G401 (cell line): ENCODE data around the gene USP13. TPM values are rescaled to one million over a fixed set of nuclear protein-coding genes. Genes with fewer than 3 reads are reported as not detected.

ENCODE experiments used
- DNase-seq: peaks from one replicate; pipeline ENCODE4 v3.0.0-alpha.2; 2015; ENCODE audit warnings: low spot score
- in situ Hi-C: cut with HindIII; loops from 2 replicates; pipeline ENCODE4 v1.10.0; 2016; ENCODE audit warnings: low sequenced_read_pairs, mixed read lengths
- total RNA-seq: library from RNA; depleted of rRNA; stranded (reverse); fragments of >200 nt; shearing (Covaris generic); gene quantifications from 2 replicates; pipeline ENCODE4 v1.2.3, GENCODE V29; 2014

USP13 gene
- total RNA-seq, 1 experiment from 2014 or later: 13.3 TPM

DNA sequence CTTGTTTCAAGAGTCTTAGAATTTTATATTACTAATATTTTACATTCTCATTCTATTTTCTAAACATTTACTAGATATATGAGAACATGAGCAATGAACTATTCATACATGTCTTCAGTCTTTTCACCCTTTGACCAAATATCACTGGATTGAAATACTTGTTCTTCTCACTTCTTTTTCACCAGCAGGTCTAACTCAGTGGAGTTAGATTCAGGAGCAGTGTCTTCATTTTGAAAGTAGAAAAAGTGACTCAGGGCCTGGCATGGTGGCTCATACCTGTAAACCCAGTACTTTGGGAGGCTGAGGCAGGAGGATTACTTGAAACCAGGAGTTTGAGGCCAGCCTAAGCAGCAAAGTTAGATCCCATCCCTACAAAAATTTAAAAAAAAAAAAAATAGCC lies 70.8 kb downstream of the USP13 start:
- in situ Hi-C loops: no loop called here
- no peak for DNase-seq

DNA sequence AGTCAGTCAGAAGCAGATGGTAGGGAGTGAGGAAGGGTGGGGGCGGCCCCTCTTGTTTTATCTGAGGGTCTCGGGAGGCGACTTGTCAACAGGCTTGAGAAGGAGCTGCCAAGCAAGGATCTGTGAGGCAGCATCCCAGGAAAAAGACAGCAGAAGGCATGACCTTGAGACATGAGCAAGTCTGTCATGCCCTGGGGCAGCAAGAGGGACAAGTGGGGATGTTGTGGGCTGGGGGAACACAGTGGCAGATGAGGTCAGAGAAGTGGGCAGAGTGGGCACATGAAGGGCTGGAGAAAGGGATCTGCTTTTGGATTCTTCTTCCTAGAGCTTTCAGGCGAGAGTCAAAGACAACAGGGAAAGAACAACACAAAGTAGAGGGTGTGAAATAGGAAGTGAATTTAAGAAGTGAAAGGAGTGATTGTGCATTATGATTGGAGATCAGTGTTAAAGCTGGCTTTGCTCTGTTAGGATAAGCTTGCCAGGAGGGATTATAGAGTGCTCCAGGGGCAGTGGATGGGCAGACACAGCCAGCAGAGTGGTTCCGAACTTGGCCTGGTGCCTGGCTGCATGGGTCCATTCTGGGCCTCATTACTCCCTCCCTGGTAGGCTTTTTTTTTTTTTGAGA lies 73.3 kb downstream of the USP13 start:
- no peak for DNase-seq
- in situ Hi-C loops: no loop called here

DNA sequence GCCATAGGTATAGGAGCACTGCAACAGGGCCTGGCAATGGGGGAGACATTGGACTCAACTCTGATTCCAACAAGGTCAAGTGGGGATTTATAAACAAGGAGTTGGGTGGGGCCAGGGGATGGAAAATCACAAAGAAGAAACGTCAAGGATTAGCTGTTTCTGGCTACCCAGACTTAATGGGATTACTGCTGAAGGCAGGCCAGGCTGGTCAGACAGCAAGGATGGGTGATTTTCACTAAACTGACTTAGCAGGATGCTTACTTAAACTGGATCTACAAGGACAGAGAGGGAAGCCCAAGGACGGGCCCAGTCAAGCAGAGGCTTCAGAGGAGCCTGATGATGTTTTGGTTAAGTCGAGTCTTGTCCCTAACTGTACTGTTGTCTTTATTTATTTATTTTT lies 76.2 kb downstream of the USP13 start:
- in situ Hi-C loops: no loop called here
- no peak for DNase-seq

- in situ Hi-C loops: no loop called here
Observed at GRCh38 chr3:179729981-179730380, 77.1 kb downstream of the USP13 start.

GRCh38 chr3:179730506-179730905 lies 77.7 kb downstream of the USP13 start:
- no peak for DNase-seq
- in situ Hi-C loops: no loop called here

More at GRCh38 chr3:179729981-179730380, 77.1 kb downstream of the USP13 start:
- no peak for DNase-seq

DNA sequence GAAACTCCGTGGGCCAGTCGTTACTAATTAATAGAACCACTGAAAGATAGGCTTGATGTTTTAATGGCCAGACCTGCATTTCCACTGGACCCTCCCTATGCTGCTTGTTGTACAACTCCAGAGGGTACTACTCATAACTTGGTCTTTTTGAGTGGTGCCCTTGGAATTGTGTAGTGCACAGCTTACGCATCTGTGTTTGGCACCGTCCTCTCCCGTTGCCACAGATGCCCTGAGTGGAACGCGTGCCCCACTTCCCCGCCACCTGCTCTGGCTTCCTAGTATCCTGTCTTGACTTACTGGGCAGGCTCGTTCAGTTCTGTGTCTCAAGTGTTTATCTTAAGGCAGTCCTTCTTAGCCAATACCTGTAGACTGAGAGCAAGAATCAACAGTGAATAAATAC lies 78.7 kb downstream of the USP13 start:
- in situ Hi-C loops: no loop called here
- DNase-seq: no peak

GRCh38 chr3:179732661-179733348 lies 80.0 kb downstream of the USP13 start:
- in situ Hi-C loops: no loop called here
- no peak for DNase-seq

DNA sequence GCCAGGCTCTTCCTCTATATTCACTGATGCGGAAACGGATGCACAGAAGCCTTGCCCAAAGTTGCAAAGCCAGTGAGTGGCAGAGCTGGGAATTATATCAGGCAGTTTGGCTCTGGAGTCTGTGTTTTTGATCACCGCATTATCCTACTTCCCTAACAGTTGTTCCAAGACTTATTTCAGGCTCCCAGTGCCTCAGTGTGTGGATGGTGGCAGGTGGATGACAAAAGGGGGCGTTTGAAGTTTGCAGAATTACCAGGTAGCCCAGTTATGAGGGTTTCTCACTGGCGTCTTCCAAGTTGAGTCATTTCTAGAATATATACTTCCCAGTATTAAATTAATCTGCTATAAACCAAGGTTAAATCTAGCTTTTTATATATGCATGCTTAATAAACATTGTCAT lies 81.0 kb downstream of the USP13 start:
- in situ Hi-C loops: no loop called here
- DNase-seq: no peak

DNA sequence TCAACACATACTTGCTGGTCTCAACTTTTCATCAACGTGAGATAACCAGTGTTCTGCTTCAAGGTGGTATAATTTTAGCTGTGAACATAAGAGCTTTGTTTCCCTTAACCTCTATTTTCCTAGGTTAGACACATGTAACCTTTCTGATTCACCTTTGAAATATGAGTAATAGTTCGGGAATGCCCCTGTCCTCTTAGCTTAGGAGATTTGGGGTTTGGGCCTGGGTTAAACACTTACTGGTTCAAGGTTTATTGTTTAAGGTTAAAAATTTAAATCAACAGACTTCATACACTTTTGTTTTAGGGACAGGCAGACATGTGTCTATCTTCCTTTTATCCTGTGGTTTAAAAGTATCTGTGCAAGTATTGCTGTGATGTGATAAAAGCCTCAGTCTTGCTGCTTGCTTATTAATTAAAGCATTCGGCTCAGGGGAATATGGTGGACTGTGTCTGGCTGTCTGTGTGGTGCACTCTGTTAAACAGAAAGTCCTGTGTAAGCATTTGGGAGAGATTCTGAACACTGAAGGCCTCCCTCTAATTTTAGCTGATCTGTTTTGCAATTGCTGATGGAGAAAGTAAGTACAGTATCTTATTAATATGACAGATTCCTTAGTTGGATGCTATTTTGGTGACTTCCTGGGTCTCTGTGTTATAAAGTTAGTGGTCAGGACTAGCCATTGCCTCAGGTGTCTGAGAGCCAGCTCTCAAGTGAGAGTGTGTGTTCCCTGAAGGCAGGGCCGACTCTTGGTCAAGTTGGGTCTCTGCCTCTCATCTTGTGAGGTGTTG lies 81.8 kb downstream of the USP13 start:
- in situ Hi-C loops: no loop called here

GRCh38 chr3:179735321-179735720 lies 82.5 kb downstream of the USP13 start:
- in situ Hi-C loops: no loop called here
- no peak for DNase-seq

More for the DNA sequence above, 81.8 kb downstream of the USP13 start:
- no peak for DNase-seq

DNA sequence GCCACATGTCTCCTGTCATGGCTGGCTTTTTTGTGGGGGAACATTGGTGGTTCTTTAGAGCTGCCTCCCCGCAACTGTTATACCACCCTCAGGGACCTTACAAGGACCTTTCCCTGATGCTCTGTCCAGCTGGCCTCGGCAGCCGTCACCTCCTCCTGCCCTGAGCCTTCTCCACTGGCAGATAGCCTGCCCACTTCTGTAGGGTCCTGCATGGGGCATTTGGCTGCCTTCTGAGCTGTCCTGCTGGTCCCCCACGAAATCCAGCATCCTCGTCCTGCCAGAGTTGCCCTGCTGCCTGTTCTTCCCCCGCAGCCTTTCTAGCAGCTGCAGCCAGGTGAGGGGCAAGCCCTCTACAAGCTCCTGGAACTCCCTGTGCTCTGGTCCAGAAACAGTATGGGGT lies 86.2 kb downstream of the USP13 start:
- DNase-seq: no peak
- in situ Hi-C loops: no loop called here

DNA sequence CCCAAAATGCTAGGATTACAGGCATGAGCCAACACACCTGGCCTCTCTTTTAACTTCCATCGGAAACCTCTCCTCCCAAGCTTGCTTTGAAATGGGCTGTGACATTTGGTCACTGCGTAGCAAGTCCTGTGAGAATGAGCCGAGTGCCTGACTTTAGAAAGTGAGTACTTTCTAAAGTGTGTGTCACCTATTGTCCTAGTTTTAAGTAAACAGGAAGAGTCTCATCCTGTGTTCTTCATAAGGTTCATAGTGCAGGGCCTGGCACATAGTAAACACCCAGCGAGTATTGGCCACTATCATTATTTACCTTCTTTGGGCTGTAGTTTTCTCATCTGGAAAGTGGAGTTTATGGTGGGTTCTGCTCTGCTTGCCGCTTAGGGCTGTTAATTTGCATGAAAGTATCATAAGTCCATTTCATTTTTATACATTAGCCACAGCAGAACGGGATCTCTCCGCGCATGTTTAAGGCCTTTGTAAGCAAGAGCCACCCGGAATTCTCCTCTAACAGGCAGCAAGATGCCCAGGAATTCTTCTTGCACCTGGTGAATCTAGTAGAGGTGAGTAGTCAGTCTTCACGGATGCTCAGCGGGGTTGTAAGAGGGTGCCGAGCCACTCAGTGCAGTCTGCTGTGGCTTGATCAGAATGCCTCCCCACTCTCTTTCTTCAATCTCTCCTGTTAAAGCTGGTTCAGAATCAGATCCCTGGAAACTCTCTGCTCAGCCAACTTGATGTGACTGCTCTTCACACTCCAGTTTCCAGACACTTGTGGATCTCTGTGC lies 87.2 kb downstream of the USP13 start:
- in situ Hi-C loops: no loop called here
- no peak for DNase-seq

- DNase-seq: no peak
- in situ Hi-C loops: no loop called here
Observed at GRCh38 chr3:179743913-179744312, 91.1 kb downstream of the USP13 start.

- DNase-seq: no peak
- in situ Hi-C loops: no loop called here
Observed at GRCh38 chr3:179744667-179745066, 91.8 kb downstream of the USP13 start.

- DNase-seq: no peak
- in situ Hi-C loops: no loop called here
Observed at GRCh38 chr3:179745079-179745478, 92.2 kb downstream of the USP13 start.

GRCh38 chr3:179745716-179746115 lies 92.9 kb downstream of the USP13 start:
- in situ Hi-C loops: no loop called here
- DNase-seq: no peak

GRCh38 chr3:179750720-179751328 lies 98.0 kb downstream of the USP13 start:
- in situ Hi-C loops: no loop called here
- DNase-seq: peak; percentile 16

DNA sequence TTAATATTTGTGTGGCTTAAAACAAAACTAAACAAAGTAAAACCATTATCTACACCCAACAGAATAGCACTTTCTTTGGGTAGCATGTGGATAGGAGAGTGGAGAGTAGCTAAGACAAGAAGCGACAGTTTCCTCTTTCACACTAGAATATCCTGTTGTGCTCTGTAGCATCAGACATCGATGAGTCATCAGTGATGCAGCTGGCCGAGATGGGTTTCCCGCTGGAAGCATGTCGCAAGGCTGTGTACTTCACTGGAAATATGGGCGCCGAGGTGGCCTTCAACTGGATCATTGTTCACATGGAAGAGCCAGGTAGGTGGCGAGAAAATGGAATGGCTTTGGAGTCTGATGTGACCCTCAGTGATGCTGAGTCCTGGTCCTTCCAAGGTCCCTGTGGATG lies 108.1 kb downstream of the USP13 start:
- no peak for DNase-seq
- in situ Hi-C loops: no loop called here

DNA sequence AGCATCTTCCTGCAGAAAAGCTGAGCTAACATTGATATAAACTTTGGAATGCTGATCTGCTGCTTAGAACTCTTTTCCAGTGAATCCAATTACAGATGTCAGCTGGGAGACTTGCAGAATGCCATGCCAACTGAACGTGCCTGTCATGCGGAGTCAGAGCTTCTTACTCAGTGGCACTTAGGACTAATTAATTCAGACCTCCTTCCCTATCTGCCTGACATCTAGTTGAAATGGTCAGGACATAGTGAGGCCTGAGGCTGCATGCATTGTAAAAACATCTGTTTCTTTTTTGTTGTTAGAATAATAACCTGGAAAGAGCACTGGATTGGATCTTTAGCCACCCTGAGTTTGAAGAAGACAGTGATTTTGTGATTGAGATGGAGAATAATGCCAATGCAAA lies 112.6 kb downstream of the USP13 start:
- in situ Hi-C loops: no loop called here
- no peak for DNase-seq
